ENCODE measurements around the gene BAHD1.

DNA sequence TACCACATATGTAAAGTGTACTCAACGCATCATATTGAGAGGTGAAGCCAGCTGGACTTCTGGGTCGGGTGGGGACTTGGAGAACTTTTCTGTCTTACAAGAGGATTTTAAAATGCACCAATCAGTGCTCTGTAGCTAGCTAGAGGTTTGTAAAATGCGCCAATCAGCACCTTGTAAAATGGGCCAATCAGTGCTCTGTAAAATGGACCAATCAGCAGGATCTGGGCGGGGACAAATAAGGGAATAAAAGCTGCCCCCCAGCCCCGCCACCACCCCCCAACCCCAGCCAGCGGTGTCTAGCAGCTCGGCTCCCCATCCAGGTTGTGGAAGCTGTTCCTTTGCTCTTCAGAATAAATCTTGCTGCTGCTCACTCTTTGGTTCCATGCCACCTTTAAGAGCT lies 41.4 kb upstream of the BAHD1 start:
- TF ChIP-seq, protein P1, sequence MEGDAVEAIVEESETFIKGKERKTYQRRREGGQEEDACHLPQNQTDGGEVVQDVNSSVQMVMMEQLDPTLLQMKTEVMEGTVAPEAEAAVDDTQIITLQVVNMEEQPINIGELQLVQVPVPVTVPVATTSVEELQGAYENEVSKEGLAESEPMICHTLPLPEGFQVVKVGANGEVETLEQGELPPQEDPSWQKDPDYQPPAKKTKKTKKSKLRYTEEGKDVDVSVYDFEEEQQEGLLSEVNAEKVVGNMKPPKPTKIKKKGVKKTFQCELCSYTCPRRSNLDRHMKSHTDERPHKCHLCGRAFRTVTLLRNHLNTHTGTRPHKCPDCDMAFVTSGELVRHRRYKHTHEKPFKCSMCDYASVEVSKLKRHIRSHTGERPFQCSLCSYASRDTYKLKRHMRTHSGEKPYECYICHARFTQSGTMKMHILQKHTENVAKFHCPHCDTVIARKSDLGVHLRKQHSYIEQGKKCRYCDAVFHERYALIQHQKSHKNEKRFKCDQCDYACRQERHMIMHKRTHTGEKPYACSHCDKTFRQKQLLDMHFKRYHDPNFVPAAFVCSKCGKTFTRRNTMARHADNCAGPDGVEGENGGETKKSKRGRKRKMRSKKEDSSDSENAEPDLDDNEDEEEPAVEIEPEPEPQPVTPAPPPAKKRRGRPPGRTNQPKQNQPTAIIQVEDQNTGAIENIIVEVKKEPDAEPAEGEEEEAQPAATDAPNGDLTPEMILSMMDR (IDR thresholded peaks at IDR 0.05; ENCODE audit: low read length), result no peak
- TF ChIP-seq EZH2 (optimal IDR thresholded peaks at IDR 0.05; ENCODE audit: low read depth, low read length) (no peak), EZH2phosphoT487 (IDR thresholded peaks at IDR 0.05; ENCODE audit: low read length) (no peak)
